HG02763 (cell line): ENCODE results near the gene TBXA2R.

ENCODE experiments used
- ATAC-seq: cut with Tn5 transposase; IDR thresholded peaks from one replicate; pipeline ENCODE4 v1.9.1; 2021; ENCODE audit warnings: mild to moderate bottlenecking, moderate library complexity; ENCODE audit not compliant: unreplicated experiment

TBXA2R gene

DNA sequence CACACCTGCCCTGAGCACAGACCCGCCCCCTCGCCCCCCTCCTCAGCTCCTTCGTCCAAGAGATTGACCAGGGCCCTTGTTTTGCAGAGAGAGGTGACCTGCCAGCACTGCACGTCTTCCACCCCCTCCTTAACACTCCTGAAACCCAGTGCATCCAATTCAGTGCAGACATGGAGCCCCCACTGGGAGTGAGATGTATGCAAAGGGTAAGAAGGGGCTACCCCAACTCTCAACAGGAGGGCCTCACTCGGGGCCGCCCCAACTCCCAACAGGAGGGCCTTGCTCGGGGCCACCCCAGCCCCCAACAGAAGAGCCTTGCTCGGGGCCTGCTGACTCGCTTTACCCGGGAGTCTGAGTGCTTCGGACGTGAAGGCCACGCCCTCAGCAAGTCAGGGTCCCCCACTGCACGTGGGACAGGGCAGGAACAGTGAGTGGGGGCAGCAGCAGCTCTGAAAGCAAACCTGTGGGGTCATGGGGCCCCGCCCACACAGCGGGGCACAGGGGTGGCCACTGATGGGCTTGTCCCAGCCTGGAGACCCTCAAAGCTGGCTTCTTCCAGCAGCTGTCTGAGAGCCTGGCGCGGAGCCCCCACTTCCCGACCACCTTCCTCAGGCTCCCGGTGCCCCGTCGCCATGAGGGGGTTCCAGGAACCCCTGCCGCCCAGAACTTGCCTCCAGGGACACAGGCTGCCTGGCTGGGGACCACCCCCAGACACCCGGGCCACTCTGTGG, 14.3 kb upstream of the TBXA2R start:
- ATAC-seq, result no peak

DNA sequence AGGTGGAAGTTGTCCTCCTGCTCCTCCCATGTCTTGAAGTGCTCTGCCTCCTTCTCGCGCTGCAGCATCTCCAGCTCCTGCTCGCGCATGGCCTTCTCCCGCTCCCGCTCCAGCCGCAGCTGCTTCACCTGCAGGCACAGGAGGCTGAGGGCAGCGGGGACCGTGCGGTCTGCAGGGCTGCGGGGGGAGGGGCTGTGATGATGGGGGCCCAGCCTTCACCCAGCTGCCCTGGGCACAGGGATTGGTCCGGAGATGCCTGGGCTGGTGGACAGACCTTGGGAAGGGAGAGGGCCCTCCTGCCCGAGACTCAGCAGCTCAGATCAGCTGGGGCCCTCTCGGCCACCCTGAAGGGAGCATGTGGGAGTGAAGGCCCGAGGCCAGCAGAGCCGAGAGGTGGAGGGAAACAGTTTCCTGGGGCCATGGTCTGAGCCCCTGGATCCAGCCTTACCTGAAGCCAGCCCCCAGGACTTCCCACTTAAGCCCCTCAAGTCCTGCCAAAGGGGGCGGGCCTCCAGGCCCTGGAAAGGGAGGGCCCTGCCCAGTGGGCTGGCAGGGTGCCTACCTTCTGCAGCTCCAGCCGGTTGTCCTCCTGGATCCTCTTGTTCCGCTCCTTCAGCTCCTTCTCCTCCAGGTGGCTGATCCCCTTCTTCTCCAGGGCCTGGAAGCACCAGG, 13.6 kb upstream of the TBXA2R start:
- ATAC-seq, result no peak

DNA sequence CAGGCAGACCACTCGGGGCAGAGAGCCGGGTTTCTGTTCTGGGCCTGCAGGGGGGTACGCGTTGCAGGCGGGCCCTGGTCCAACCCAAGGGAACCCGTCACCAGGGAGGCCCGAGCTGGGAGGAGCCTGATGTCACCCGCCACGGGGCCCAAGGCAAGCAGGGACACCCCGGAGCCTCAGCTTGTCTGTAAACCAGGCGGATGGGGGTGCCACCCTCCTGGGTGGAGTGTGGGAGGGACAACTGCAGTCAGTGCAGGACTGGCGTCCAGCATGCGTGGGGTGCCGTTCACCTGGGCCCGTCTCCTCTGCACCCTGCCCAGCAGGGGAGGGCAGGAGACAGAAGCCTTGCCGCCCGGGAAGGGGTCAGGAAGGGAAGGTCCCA, 12.9 kb upstream of the TBXA2R start:
- ATAC-seq, result no peak

DNA sequence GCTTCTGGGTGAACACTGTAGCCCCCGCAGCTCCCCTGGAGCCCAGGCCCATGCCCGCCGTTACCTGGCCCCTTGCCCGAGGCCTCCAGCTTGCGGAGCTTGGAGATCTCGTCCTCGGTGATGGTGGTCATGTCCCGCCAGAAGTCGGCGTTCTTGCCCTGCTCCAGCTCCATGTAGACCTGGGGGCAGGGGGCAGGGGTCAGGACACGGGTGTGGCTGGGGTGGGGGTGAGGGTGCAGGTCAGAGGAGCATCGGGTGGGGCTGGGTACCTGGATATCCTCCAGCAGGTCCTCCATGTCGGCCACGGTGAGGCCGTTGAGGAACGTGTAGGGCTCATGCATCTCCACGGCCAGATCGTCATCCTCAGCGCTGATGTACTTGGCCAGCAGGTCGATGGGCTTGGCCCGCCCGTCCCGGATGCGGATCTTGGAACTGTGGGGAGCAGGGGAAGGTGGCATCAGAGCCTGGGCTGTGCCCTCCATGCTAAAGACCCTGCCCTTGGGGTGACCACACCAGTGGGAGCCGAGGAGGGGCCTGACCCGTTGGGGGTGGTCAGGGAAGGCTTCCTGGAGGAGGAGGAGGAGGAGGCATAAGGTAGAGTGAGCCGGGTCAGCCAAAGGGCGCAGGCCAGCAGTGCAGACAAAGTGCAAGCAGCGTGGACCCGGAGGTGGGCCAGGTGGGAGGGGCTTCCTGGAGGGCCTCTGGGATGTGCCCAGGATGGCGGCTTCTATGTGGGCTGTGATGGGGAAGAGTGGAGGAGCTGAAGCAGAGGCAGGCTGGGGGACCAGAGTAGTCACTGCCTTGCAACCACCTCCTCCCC, 12.3 kb upstream of the TBXA2R start:
- ATAC-seq, result no peak

DNA sequence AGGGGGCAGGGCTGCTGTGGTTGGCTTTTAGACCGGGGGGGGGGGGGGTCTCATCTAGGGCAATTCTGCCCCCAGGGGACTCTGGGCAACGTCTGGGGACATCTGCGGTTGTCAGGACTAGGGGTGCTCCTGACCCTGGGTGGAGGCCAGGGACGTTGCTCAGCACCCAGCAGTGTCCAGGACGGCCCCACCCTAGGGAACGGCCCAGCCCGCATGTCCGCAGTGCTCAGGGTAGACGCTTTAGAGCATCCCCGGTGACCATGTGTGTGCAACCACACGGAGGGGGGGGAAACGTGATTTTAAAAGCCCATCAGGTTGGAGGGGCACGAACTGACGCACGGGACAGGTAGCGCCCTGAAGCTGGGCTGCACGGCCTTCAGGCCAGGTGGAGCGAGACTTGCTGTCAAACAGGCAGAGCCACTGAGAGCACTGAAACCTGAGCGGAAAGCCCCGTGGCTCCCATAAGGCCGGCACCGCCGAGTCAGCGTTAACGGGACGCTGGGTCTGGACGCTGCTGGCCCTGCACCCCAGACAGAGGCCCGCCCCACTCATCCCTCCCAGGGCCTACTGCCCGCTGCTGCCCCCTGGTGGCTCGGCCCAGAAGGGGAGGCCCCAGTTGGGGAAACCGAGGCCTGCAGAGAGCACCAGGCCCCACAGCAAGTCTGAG, 11.6 kb upstream of the TBXA2R start:
- ATAC-seq, result no peak

DNA sequence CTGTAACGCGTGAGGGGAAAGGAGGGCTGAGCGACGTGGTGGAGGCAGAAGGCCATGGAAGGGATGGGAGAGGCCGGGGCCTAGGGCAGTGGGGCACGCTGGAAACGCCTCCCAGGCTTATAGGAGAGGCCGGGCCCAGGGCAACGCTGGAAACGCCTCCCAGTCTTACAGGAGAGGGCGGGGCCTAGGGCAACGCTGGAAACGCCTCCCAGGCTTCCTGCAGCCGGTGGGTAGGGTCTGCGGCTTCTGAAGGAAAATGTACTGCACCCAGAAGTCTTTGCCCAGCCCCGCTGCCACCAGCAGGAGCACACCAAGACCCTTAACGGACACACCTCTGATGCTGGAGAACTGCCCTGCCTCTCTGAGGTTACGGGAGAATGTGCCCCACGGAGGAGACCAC, 10.8 kb upstream of the TBXA2R start:
- no peak for ATAC-seq

DNA sequence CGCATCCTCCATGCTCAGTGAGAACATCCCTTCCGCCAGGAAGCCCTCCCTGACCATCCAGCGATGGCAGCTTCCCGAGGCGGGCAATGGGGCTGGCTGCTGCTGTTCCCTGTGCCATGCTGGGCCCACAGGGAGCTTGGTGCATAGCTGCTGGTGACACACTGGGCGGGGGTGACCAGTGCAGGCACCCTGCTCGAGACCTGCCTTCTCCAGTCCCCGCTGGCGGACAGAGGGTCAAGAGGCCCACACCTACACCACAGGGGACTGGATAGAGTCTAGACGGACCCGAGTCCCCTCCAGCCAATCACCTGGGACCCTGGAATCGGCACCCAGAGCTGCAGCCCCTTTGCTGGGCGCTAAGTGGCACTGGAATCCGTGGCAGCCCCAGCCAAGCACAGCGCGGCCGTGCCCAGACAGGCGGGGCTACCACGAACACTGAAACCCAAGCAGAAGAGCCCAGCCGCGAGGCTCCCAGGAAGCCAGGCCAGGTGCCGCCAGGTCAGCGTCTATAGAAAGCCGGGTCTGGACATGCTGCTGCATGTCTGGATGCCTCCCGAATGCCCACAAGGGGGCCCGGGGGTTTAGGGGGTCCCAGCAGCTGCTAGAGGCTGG, 9.0 kb upstream of the TBXA2R start:
- no peak for ATAC-seq

DNA sequence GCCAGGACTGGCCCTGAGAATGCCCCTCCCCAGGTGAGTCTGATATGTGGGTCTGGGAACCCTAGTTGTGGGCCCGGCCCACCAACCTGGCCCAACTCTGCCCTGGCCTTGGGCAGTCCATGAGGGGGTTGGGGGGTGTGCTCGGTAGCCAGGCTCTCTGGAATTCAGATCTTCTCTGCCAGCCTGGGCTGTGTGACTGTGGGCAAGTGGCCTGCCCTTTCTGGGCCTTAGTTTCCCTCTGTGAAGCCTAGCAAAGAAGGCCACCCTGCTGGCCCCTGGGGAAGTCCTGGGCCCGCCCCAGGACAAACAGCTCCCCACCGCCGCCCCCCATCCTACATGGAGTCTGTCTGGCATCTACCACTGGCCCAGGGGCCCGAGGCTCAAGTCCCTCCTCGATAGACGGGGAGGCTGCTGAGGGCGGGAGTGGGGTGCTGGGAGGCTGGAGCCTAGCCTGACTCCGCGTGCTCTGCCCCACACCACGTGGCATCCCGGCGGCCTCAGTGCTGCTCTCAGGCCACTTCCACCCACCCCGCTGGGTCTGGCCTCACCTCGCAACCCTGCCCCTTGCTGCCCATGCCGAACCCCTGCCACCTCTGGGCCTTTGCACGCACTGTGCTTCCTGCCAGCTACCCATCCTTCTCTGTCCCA, 8.3 kb upstream of the TBXA2R start:
- no peak for ATAC-seq

DNA sequence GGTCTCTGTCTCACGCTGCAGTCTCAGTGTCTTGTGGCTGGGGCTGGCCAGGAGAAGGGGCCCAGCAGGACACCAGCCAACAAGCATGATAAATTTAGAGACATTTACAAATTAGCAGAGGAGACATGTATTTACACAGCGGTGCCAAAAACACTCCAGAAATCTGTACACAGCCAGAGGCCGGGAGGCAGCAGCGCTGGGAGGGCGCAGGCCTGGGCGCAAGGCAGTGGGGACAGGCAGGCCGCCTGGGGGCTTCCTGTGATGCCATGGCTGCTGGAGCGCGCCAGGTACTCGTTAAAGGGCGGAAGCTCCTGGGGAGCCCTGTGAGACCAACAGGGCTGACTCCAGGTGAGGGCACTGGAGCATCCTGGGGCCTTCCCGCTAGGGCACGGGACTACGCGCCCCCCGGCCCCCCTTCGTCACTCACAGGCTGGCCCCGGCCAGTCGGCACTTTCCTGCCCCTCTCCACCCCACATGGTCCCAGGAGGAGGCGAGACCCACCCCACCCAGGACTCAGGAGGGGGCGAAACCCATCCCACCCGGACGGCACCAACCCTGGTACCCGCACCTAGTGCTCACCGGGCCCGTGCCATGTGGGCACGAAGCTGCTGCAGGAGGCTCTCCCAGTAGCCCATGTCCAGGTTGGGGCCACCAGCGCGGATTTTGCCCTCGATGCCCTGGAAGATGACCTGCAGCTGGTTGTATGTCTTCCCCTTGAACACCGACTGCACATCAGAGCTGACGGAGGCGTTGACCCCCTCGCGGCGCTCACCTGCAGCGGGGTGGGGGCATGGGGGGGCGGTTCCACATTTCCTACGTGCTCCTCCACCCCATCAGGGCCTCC, 7.4 kb upstream of the TBXA2R start:
- no peak for ATAC-seq

DNA sequence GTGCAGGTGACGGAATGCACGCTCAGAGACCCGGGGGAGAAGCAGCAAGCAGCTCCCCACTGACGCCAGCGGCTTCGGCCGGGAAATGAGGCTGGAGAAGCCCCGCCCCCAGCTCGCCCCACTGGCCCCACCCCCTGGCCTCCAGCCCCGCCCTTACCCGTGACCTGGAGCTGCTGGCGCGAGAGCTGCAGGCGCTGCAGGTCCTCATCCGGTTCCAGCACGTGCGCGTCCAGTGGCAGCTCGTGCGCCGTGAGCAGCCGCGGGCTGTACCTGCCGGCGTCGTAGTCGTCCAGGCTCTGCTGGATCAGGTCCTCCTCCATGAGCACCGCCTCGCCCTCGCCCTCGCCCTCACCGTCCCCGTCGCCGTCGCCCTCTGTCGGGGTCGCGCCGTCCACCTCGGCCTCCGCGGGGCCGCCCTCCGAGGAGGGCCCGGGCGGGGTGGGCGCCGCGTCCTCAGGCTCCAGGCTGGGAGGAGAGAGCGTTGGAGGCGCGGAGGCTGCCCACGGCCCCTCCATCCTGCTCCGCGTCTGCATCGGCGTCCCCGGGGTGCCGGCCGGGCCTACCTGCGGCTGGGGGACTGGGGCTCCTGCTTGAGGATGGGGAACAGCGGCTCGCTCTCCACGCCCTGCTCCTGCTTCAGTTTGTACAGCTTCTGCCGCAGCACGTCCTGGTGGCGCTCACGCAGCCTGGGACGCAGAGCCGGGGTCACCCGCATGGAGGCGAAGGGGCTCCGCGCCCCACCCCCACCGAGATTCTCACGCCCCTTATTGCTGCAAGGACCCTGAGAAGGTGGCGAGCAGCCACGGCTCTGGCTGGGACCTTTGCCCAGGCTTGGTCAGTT, 6.4 kb upstream of the TBXA2R start:
- no peak for ATAC-seq

DNA sequence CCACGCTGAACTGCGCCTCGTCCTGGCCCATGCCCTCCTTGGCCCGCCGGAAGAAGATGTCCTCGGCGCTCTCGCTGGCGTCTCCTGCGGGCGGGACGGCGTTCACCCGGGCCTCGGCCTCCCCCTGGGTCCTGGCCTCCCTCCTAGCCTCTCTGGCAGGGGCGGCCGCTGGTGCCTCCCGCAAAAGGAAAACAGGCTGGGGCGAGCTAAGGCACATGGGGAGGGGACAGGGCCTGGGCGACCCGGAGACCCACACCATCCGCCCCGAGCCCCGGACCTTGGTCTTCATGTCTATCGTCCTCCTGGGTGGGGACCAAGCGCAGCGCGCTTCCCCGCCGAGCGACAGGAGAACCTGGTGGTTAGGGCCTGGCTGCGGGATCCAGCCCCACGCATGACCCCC, 5.7 kb upstream of the TBXA2R start:
- ATAC-seq, result no peak

DNA sequence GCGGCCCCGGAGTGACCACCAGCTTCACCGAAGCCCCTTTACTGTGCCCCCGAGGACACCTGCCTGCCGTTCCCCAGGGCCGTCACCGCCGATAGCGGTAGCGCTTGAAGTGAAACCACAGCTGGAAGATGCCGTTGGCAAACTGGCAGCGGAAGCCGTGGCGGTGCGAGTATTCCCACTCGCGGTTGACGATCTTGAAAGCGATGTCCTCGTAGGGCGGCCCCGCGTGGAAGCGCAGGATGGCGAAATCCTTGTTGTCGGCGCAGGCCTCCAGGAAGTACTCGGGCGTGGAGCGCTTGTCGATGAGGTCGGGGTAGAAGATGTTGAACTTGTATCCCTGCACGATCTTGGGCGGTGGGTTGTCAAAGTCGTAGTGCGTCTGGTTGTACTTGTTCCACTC, 5.2 kb upstream of the TBXA2R start:
- no peak for ATAC-seq

DNA sequence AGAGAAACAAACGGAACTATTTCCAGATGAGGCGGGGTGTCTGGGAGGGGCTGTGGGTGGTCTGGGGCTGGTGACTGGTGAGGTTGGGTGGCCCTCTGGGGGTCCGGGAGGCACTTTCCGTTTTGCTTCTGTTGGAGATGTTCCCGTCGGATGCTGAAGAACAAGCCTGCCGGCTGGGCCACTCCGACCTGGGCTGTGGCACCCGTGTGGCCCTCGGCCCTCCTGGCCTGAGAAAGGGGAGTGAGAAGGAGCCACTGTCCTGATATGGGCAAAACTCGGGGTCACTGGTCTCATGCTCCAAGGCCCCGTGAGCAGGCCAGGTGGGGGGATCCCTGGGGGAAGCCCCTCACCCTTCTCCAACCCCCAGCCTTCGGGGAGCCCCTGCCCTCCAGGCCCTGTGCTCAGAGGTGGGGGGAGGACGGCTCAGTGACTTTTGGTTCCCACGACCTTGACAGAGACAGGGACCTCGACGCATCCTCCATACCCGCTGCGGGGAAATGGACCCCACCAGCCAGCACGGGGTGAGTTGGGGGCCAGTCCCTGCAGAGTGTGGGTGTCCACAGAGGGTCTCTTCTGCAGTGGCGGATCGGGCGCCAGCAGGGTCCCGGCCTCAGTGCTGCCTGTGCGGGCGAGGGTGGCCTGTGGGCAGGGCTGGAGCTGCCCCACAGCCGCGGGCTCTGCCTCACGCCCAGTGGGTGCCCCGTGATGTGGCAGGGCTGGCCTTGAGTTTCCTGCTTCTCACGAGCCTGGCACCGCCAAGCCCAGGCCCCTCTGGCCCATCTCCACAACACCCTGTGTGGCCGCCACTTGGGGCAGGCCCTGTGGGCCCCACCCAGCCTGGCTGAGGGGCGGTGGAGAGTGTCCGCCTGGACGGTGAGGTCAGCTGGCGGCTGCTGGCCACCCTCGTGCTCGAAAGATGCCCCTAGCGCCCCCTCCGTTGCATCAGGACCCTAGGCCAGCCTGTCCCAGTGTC, 4.4 kb upstream of the TBXA2R start:
- no peak for ATAC-seq

DNA sequence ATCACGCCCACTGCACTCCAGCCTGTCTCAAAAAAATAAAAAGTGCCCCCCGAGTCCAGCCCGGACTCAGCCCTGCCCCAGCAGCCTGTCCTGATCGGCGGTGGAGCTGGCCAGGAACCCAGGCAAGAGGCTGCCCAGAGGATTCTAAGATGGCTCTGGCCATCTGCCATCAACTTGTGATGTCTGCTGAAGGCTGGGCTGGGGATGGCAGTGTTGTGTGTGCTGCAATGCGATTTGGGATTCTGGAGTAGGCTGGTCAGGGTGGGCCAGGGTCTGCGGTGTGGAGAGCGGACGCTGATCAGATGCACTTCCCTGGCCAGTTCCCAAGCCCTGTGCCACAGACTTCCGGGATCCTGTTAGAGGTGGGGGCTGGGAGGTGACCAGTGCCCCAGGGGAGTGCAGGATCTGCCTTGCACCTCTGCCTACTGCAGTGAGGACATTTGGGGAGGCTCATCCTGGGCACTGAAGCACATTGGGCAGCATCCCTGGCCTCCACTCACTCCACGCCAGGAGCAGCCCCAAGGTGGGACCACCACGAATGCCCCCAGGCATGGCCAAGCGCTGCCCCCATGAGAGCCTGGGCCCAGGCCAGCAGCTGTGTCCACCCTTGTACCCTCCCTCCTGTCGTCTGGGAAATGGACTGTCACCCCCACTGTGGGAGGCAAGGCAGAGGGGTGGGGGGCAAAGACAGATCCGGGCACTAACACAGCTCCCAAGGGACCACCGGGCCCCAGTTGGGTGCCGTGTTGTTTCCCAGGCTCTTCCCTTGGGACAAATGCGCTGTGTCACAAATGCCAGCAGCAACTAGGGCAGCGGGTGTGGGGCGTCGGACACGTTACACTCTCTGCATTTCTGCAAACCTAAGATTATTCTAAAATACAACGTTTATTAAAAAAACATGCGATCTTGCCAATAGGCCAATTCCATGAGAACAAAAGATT, 3.4 kb upstream of the TBXA2R start:
- no peak for ATAC-seq

DNA sequence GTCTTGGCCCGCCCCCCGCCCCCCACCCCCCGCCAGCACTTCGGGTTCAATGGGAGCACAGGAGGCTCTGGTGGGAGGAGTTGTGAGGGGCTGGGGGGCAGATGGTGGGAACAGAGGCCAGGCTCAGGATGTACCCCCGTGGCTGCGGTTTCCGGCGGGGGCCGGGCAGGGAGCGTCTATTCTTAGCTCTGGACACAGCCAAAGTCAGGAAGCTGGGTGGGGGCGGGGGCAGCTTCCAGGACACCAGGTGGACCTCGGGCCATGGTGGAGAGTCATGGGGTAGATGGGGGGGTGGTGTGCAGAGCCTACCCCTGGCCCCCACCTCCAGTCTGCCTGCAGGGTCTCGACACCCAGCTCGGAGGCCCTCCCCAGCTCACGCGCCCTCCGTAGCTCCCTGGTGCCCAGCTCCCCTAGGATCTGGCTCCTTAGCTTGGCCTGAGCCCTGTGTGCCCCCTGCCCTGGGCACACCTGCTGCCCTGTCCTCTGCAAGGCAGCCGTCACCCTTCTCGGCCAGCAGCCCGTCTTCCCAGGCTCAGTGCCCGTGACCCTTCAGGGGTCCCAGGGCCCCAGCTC, 2.2 kb upstream of the TBXA2R start:
- ATAC-seq, result no peak

DNA sequence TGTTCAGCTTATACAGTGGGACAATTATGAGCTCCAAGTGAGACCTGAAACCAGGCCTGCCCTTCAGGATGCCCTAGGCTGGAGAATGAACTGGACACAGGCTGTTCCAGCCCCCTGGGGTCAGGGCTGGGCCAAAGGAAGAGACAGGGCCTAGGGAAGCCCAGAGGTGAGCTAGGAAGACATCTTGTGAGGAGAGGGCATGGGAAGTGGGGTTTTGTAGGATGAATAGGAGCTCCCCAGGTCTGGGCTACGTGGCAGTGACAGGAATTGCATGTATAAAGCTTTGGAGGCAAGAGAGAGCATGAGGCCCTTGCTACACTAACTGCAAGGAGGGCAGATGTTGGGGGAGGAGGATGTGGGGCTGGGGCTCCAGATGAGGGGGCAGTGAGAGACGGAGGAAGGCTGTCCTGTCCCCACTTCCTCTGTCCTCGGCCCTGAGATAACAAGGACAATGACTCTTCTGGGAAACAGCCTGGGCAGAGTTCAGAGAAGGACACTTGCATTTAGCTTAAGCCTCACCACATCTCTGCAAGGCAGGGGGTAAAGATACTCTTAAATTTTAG, 1.5 kb upstream of the TBXA2R start:
- ATAC-seq, result no peak
